SK-N-SH treated with all-trans-retinoic acid at 6 μM for 48 hours (cell line): ENCODE measurements around the gene EPHA6.

Experiments used
- ATAC-seq: fragments of 200-7000 bp; cut with Tn5 transposase; 3 replicates; pipeline ENCODE4 v1.9.1; 2020; ENCODE audit warnings: mild to moderate bottlenecking, moderate library complexity
- ARNTL ChIP-seq: fragments of 450-650 bp; formaldehyde crosslinking; IDR thresholded peaks from 2 replicates; pipeline ENCODE4 v1.5.0; 2020; ENCODE audit warnings: low read depth, mild to moderate bottlenecking, moderate library complexity, borderline replicate concordance
- BACH2 ChIP-seq: fragments of 250-450 bp; sonication (Bioruptor Pico); IDR thresholded peaks from 2 replicates; pipeline ENCODE4 v1.9.0; 2021; ENCODE audit warnings: mild to moderate bottlenecking, borderline replicate concordance
- CREB5 ChIP-seq: fragments of 250-450 bp; sonication (Bioruptor Pico); IDR thresholded peaks from 2 replicates; pipeline ENCODE4 v1.5.1; 2020; ENCODE audit warnings: low read depth, mild to moderate bottlenecking, moderate library complexity
- CSDC2 ChIP-seq: fragments of 250-450 bp; sonication (Bioruptor Pico); IDR thresholded peaks from 2 replicates; pipeline ENCODE4 v1.5.0; 2020; ENCODE audit warnings: mild to moderate bottlenecking, moderate library complexity
- CSRNP3 ChIP-seq: fragments of 250-450 bp; sonication (Bioruptor Pico); IDR thresholded peaks from 2 replicates; pipeline ENCODE4 v1.5.1; 2021; ENCODE audit warnings: mild to moderate bottlenecking, moderate library complexity
- ESRRG ChIP-seq: fragments of 250-450 bp; sonication (Bioruptor Pico); IDR thresholded peaks from 2 replicates; pipeline ENCODE4 v1.6.1; 2021; ENCODE audit warnings: mild to moderate bottlenecking
- ISL1 ChIP-seq: fragments of 250-450 bp; sonication (Bioruptor Pico); IDR thresholded peaks from 2 replicates; pipeline ENCODE4 v2.1.2; 2022; ENCODE audit warnings: mild to moderate bottlenecking, moderate library complexity
- OSR1 ChIP-seq: fragments of 250-450 bp; sonication (Bioruptor Pico); IDR thresholded peaks from 2 replicates; pipeline ENCODE4 v1.8.0; 2022; ENCODE audit warnings: moderate library complexity, mild to moderate bottlenecking, inconsistent platforms
- PATZ1 ChIP-seq: fragments of 250-450 bp; sonication (Bioruptor Pico); IDR thresholded peaks from 2 replicates; pipeline ENCODE4 v1.8.0; 2020; ENCODE audit warnings: mild to moderate bottlenecking, moderate library complexity, borderline replicate concordance
- POU6F1 ChIP-seq: fragments of 250-450 bp; sonication (Bioruptor Pico); IDR thresholded peaks from 2 replicates; pipeline ENCODE4 v1.8.0; 2021; ENCODE audit warnings: low read depth, mild to moderate bottlenecking, moderate library complexity, borderline replicate concordance
- PPARA ChIP-seq: fragments of 250-450 bp; sonication (Bioruptor Pico); IDR thresholded peaks from 2 replicates; pipeline ENCODE4 v1.5.0; 2020; ENCODE audit warnings: mild to moderate bottlenecking, borderline replicate concordance
- SNAI2 ChIP-seq: fragments of 250-450 bp; sonication (Bioruptor Pico); IDR thresholded peaks from 2 replicates; pipeline ENCODE4 v1.5.0; 2020; ENCODE audit warnings: mild to moderate bottlenecking, moderate library complexity
- TCF4 ChIP-seq: fragments of 250-450 bp; sonication (Bioruptor Pico); IDR thresholded peaks from 2 replicates; pipeline ENCODE4 v1.8.0; 2021; ENCODE audit warnings: mild to moderate bottlenecking, moderate library complexity, borderline replicate concordance
- TOX ChIP-seq: fragments of 250-450 bp; sonication (Bioruptor Pico); IDR thresholded peaks from 2 replicates; pipeline ENCODE4 v1.8.0; 2021; ENCODE audit warnings: mild to moderate bottlenecking, moderate library complexity, borderline replicate concordance
- TSHZ2 ChIP-seq: fragments of 250-450 bp; sonication (Bioruptor Pico); IDR thresholded peaks from 2 replicates; pipeline ENCODE4 v1.5.0; 2020; ENCODE audit warnings: mild to moderate bottlenecking, moderate library complexity
- ZC3H10 ChIP-seq: fragments of 250-450 bp; sonication (Bioruptor Pico); IDR thresholded peaks from 2 replicates; pipeline ENCODE4 v1.5.1; 2021; ENCODE audit warnings: mild to moderate bottlenecking, moderate library complexity
- ZFP30 ChIP-seq: fragments of 450-650 bp; formaldehyde crosslinking; IDR thresholded peaks from 2 replicates; pipeline ENCODE4 v1.5.0; 2022; ENCODE audit warnings: mild to moderate bottlenecking, moderate library complexity
- ZNF70 ChIP-seq: fragments of 450-650 bp; formaldehyde crosslinking; IDR thresholded peaks from 2 replicates; pipeline ENCODE4 v1.5.0; 2020; ENCODE audit warnings: mild to moderate bottlenecking, moderate library complexity

The EPHA6 gene

GRCh38 chr3:97692831-97693230, 878.4 kb downstream of the EPHA6 start (continued):
- TF ChIP-seq TSHZ2 (CRISPR knock-in tag) (no peak), ZC3H10 (no peak), ZNF70 (CRISPR knock-in tag) (no peak), ARNTL (CRISPR knock-in tag) (no peak), ESRRG (CRISPR knock-in tag) (no peak), ISL1 (CRISPR knock-in tag) (no peak), TCF4 (CRISPR knock-in tag) (no peak)

- no peak for ATAC-seq
- no peak for TF ChIP-seq TCF4 (CRISPR knock-in tag)
- TF ChIP-seq CSDC2 (CRISPR knock-in tag) = no peak
- TF ChIP-seq ISL1 (CRISPR knock-in tag) = peak; percentile 71
These were observed 880.5 kb downstream of the EPHA6 start for GRCh38 chr3:97694876-97695275.

GRCh38 chr3:97698691-97699090, 884.3 kb downstream of the EPHA6 start:
- TF ChIP-seq ARNTL (CRISPR knock-in tag) (no peak), POU6F1 (CRISPR knock-in tag) (no peak), ZFP30 (CRISPR knock-in tag) (no peak), PATZ1 (CRISPR knock-in tag) (no peak), TOX (CRISPR knock-in tag) (no peak), ZNF70 (CRISPR knock-in tag) (no peak), CREB5 (CRISPR knock-in tag) (no peak), BACH2 (no peak), TSHZ2 (CRISPR knock-in tag) (no peak), SNAI2 (no peak)
- ATAC-seq = no peak

- ATAC-seq = no peak
- TF ChIP-seq PATZ1 (CRISPR knock-in tag) = no peak
- TF ChIP-seq ZFP30 (CRISPR knock-in tag) = no peak
- TF ChIP-seq TSHZ2 (CRISPR knock-in tag) = no peak
- TF ChIP-seq SNAI2 = no peak
- TF ChIP-seq ZNF70 (CRISPR knock-in tag) = no peak
- TF ChIP-seq PPARA (CRISPR knock-in tag) = no peak
- no peak for TF ChIP-seq CSRNP3 (CRISPR knock-in tag)
- no peak for TF ChIP-seq OSR1
- no peak for TF ChIP-seq BACH2
These were observed 885.5 kb downstream of the EPHA6 start for GRCh38 chr3:97699889-97700288.
